Vagina (tissue), 2 donors: ENCODE measurements around the gene ATP2A2. TPM values are rescaled to one million over a fixed set of nuclear protein-coding genes. Genes with fewer than 3 reads are reported as not detected.
A peak's percentile ranks its signal among the peaks of the same experiment; 100 is the strongest.

Experiments
- DNase-seq, 2 donors: peaks; one replicate each; pipeline ENCODE4 v3.0.0-alpha.2; 2017; ENCODE audit errors: extremely low spot score in 2 of 2
- H3K27ac ChIP-seq: fragments of 200-600 bp; sonication (generic); one replicate; pipeline ENCODE4 v1.5.1; 2019
- H3K27me3 ChIP-seq: fragments of 200-600 bp; sonication (generic); one replicate; pipeline ENCODE4 v1.5.1; 2019
- H3K36me3 ChIP-seq, 2 donors: fragments of 200-600 bp; sonication (generic); one replicate each; pipeline ENCODE4 v1.5.1; 2017 to 2019
- H3K4me1 ChIP-seq: fragments of 200-600 bp; sonication (generic); one replicate; pipeline ENCODE4 v1.5.1; 2019
- H3K4me3 ChIP-seq, 2 donors: fragments of 200-600 bp; sonication (generic); 1 replicate in 1 of 2; 2 replicates in 1 of 2; pipeline ENCODE4 v1.5.1; 2016 to 2019
- H3K9me3 ChIP-seq: fragments of 200-600 bp; sonication (generic); one replicate; pipeline ENCODE4 v1.5.1; 2019
- POLR2A ChIP-seq, 2 donors: fragments of 450-650 bp; IDR thresholded peaks; one replicate each; pipeline ENCODE4 v1.6.1; 2017; ENCODE audit warnings: antibody characterized with exemption in 2 of 2, mild to moderate bottlenecking in 2 of 2, moderate library complexity in 2 of 2
- POLR2AphosphoS5 ChIP-seq, 2 donors: sonication (generic); formaldehyde crosslinking; IDR thresholded peaks; one replicate each; pipeline ENCODE4 v1.9.0; 2017; ENCODE audit warnings: antibody characterized with exemption in 2 of 2, mild to moderate bottlenecking in 2 of 2, low read depth in 1 of 2; ENCODE audit not compliant: insufficient read depth in 1 of 2
- intact Hi-C: fragments of 100-400 bp; cut with DNase I; formaldehyde crosslinking; loops from one replicate; pipeline ENCODE4 v1.15.1; 2023
- total RNA-seq: library from RNA; depleted of rRNA; stranded (reverse); fragments of >200 nt; gene quantifications from one replicate; pipeline ENCODE4 v1.2.3, GENCODE V29; 2016
- TF ChIP-seq, protein P1 (sequence below), 3 experiments: fragments of 450-650 bp in 2 of 3; fragments of 200-600 bp in 1 of 3; sonication (generic) in 1 of 3; IDR thresholded peaks; one replicate each; pipeline ENCODE4 v1.5.1; 2017 to 2019; ENCODE audit warnings: antibody characterized with exemption in 3 of 3, mild to moderate bottlenecking in 2 of 3, moderate library complexity in 2 of 3

ATP2A2 gene
- total RNA-seq, 1 donor from 2014 or later: 127 TPM

DNA sequence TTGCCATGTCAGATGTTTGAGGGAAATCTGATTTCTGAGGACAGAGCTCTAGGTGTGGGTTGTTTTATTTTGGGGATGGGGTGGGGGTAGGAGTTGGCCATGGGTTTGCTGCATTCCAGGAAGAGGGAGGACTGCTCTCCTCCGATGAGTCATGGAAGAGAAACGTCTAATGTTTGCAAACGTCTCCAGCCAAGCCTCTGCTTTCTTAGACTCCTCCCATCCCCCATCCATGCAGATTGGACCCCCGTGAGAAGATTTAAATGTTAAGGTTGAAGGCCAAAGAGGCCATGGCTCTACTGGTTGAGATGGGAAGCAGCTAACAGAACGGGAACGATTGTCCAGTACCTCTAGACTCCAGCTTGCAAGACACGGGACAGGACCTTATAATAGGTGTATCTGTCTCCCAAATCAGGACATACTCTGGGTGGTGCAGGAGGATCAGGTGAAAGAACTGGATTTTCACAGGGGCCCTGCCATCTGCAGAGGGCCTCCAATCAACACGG is 11.4 kb upstream of the ATP2A2 start:
- Histone ChIP-seq H3K27me3 (no peaks in the 10 kb centered on the region), H3K4me1 (peaks cover 50% of the 10 kb centered on the region), H3K27ac (peak overlapping the region; percentile 67), H3K36me3 (no peaks in the 10 kb centered on the region), H3K4me3 (no peak overlapping the region), H3K9me3 (no peaks in the 10 kb centered on the region)
- intact Hi-C loops: no loop called here
- DNase-seq: no peak
- no peak for TF ChIP-seq POLR2AphosphoS5 (IDR thresholded peaks at IDR 0.05; ENCODE audit: insufficient read depth in 1 of 2, low read depth in 1 of 2)
- TF ChIP-seq, protein P1, sequence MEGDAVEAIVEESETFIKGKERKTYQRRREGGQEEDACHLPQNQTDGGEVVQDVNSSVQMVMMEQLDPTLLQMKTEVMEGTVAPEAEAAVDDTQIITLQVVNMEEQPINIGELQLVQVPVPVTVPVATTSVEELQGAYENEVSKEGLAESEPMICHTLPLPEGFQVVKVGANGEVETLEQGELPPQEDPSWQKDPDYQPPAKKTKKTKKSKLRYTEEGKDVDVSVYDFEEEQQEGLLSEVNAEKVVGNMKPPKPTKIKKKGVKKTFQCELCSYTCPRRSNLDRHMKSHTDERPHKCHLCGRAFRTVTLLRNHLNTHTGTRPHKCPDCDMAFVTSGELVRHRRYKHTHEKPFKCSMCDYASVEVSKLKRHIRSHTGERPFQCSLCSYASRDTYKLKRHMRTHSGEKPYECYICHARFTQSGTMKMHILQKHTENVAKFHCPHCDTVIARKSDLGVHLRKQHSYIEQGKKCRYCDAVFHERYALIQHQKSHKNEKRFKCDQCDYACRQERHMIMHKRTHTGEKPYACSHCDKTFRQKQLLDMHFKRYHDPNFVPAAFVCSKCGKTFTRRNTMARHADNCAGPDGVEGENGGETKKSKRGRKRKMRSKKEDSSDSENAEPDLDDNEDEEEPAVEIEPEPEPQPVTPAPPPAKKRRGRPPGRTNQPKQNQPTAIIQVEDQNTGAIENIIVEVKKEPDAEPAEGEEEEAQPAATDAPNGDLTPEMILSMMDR (IDR thresholded peaks at IDR 0.05): no peak
- no peak for TF ChIP-seq POLR2A (IDR thresholded peaks at IDR 0.05)

DNA sequence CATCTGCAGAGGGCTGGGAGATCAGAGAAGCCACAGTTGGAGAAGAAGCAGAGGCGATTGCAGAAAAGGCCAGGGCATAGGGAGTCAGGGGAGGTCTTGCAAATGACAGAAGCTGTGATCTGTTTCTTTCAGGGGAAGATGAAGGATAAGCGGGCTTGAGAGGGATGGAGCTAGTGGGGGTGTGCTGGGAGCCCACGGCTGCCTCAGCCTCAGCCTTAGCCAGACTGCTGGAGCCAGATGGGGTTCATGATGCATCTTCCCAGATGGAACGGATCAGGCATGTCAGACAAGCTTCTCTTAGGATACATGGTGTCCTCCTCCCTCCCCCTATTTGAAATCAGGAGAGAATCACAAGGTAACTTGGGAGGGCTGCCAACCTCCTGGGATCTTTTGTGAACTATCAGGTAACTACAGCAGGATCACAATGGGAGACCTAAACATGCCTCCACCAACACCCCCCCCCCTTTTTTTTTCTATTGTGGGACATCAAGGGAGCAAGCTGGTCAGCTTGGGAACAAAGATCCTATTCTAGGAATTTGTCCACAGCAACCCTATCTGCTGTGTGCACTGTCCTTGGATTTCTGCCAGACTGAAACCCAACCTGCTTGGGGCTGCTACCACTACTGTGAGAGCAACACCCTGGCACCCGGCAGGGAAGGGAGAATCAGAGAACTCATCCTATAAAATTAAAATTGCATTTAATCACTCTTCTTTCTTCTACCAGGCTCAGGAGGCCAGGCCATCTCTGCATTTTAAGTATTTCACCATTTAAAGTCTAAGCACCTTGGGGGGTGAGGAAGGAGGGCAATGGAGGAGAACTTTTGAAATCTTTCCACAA is 10.7 kb upstream of the ATP2A2 start:
- TF ChIP-seq POLR2A (IDR thresholded peaks at IDR 0.05): no peak
- TF ChIP-seq POLR2AphosphoS5 (IDR thresholded peaks at IDR 0.05; ENCODE audit: insufficient read depth in 1 of 2, low read depth in 1 of 2): peak in 1 of 2 donors; percentile 38

DNA sequence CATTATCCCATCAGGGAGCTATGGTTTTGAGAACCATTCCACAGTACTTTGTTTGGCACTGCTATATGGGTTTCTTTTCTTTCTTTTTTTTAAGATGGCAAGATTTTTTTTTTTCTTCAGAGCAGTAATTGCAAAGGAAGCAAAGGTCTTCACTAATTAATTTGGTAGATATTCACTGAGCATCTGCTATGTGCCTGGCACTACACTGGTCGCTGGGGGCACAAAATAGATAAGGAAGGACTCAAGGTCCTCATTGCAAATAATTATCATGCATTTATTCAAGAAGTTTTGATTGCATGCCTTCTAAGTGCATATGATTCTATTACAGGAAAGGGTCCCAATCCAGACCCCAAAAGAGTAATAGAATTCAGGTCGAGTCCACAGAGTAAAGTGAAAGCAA is 10.0 kb upstream of the ATP2A2 start:
- peaks cover 50% of the 10 kb centered on the region for H3K4me1 ChIP-seq
- no peak overlapping the region for H3K4me3 ChIP-seq
- intact Hi-C loops: no loop called here
- H3K9me3 ChIP-seq: no peaks in the 10 kb centered on the region
- TF ChIP-seq, protein P1 (IDR thresholded peaks at IDR 0.05): no peak
- TF ChIP-seq POLR2AphosphoS5 (IDR thresholded peaks at IDR 0.05; ENCODE audit: insufficient read depth in 1 of 2, low read depth in 1 of 2): no peak
- no peak for DNase-seq
- H3K27ac ChIP-seq: peak overlapping the region; percentile 67
- no peaks in the 10 kb centered on the region for H3K36me3 ChIP-seq
- no peaks in the 10 kb centered on the region for H3K27me3 ChIP-seq

More for the DNA sequence above, 10.7 kb upstream of the ATP2A2 start:
- Histone ChIP-seq H3K27ac (peak overlapping the region; percentile 67), H3K9me3 (no peaks in the 10 kb centered on the region), H3K27me3 (no peaks in the 10 kb centered on the region), H3K4me1 (peaks cover 50% of the 10 kb centered on the region), H3K4me3 (no peak overlapping the region), H3K36me3 (no peaks in the 10 kb centered on the region)
- DNase-seq: no peak
- intact Hi-C loops: no loop called here

DNA sequence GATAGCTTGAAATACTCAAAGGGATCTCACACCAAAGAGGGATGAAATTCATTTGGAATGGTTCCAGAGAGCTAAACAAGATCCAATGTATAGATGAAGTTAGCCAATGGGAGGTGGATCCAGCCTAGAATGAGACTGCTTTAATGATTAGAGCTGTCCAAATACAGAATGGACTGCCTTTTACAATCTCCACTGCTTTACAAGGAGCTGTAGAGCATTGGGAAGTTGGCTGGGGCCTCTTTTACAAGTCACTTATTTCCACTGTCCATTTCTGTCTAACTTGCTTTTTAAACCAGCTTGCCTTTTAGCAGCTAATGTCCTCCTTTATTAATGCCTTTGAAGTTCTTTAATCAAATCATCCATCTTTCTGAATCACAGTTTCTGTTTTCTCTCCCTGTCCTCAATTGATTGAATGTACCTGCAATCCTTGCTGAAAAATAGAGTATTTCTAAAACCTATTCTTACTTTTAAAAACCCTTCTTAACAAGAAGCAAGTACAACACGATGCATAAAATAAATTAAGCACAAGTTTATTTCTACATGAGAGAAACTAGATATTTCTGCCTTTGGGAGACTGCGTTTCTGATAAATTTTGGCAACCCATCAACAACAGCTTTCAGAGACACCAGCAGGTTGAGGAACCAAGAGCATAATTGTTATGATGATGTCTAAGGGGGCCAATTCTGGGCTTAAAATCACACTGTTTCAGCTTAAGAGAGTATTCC is 3.4 kb upstream of the ATP2A2 start:
- TF ChIP-seq, protein P1 (IDR thresholded peaks at IDR 0.05): no peak
- TF ChIP-seq POLR2A (IDR thresholded peaks at IDR 0.05) (no peak), POLR2AphosphoS5 (IDR thresholded peaks at IDR 0.05; ENCODE audit: insufficient read depth in 1 of 2, low read depth in 1 of 2) (no peak)
- H3K27ac ChIP-seq: no peak overlapping the region
- no peaks in the 10 kb centered on the region for H3K27me3 ChIP-seq
- H3K9me3 ChIP-seq: no peaks in the 10 kb centered on the region
- H3K36me3 ChIP-seq: no peaks in the 10 kb centered on the region
- intact Hi-C loops: no loop called here
- H3K4me1 ChIP-seq: peaks cover 13% of the 10 kb centered on the region
- H3K4me3 ChIP-seq: no peak overlapping the region
- no peak for DNase-seq

DNA sequence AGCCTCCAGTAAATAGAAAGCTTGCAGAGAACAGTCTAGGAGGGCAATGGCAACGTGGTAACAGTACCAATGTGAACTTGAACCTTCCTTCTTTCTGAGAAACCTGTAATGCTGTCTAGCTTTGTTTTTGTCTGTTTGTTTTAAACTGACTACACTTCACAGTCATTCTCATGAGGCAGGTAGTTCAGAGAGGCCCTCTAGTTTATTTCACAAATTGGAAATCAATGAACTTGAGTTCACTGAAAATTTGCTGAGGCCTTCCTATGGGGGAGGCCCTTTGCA is 2.9 kb upstream of the ATP2A2 start:
- intact Hi-C loops: no loop called here
- no peak for TF ChIP-seq POLR2AphosphoS5 (IDR thresholded peaks at IDR 0.05; ENCODE audit: insufficient read depth in 1 of 2, low read depth in 1 of 2)
- TF ChIP-seq POLR2A (IDR thresholded peaks at IDR 0.05): no peak
- TF ChIP-seq, protein P1 (IDR thresholded peaks at IDR 0.05): no peak
- peaks cover 18% of the 10 kb centered on the region for H3K4me1 ChIP-seq
- H3K27ac ChIP-seq: no peak overlapping the region
- no peaks in the 10 kb centered on the region for H3K27me3 ChIP-seq
- DNase-seq: no peak
- H3K9me3 ChIP-seq: no peaks in the 10 kb centered on the region
- no peaks in the 10 kb centered on the region for H3K36me3 ChIP-seq
- H3K4me3 ChIP-seq: no peak overlapping the region
